HG03045 (cell line): ENCODE data around the gene TMEM11.

Source experiments
- ATAC-seq: cut with Tn5 transposase; IDR thresholded peaks from one replicate; pipeline ENCODE4 v1.9.1; 2021; ENCODE audit warnings: mild to moderate bottlenecking, moderate library complexity; ENCODE audit not compliant: unreplicated experiment

Gene TMEM11

GRCh38 chr17:21214015-21214776 is at the start of gene TMEM11:
Gene TMEM11, minus strand, starts transcription at chr17:21214161. Its CDS starts 9 bp downstream, at chr17:21214152.
- peak; percentile 84 for ATAC-seq

DNA sequence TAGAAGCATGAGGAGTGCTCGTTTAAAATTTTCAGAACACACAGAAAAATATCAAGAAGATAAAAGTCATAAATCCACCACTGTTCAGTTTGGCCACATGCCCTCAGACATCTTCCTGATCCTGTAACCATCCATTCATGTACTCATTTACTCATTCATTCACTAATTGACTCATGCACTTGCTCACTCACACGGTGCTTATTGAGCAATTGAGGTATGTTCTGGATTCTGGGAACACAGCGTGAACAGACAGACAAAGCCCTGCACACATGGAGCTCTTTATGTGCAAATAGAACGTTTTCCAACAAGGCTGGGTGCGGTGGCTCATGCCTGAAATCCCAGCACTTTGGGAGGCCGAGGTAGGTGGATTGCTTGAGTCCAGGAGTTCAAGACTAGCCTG is 49.4 kb upstream of the TMEM11 start:
- ATAC-seq: no peak

GRCh38 chr17:21262259-21262993 is 48.5 kb upstream of the TMEM11 start:
- ATAC-seq: no peak

DNA sequence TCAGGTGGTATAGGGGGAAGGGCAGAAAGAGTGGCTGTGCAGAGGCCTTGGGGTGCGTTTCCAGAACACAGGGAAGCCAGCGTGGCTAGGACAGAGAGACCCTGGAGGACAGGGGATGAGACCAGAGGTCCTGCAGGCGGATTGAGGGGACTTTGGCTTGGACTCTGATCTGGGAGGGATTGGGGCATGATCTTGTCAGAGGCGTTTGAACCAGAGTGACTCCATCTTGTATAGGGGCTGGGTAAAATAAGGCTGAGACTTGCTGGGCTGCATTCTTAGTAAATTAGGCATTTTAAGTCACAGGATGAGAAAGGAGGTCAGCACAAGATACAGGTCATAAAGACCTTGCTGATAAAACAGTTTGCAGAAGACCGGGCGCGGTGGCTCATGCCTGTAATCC is 44.6 kb upstream of the TMEM11 start:
- ATAC-seq: no peak

- peak; percentile 3 for ATAC-seq
These were observed 39.9 kb upstream of the TMEM11 start for GRCh38 chr17:21253646-21254441.

GRCh38 chr17:21252796-21253645 is 39.1 kb upstream of the TMEM11 start, which contains the start of gene NATD1:
Gene NATD1, minus strand, starts transcription at chr17:21253410. Its CDS starts 146 bp downstream, at chr17:21253264.
- peak; percentile 80 for ATAC-seq

DNA sequence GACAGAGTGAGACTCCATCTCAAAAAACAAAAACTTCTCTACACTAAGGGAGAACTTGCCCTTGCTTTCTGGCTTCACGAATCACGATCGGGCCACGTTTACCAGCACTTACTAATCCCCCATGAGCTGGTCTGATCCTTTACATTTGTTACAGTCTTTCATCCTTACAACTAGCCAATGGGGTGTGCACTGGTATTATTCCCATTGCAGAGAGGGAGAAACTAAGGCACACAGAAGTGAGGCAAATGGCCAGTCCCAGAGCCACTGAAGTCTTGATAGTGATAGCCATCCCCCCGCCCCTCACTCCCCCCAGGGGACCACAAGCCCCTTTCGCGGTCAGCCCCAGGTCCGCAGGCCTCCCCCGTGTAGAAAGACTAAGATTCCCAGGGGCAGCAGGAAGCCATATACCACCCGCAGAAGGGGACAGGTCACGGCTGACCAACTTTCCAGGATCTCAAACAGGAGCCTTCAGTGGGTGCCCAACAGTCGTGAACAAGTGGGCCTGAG is 38.4 kb upstream of the TMEM11 start:
- no peak for ATAC-seq

DNA sequence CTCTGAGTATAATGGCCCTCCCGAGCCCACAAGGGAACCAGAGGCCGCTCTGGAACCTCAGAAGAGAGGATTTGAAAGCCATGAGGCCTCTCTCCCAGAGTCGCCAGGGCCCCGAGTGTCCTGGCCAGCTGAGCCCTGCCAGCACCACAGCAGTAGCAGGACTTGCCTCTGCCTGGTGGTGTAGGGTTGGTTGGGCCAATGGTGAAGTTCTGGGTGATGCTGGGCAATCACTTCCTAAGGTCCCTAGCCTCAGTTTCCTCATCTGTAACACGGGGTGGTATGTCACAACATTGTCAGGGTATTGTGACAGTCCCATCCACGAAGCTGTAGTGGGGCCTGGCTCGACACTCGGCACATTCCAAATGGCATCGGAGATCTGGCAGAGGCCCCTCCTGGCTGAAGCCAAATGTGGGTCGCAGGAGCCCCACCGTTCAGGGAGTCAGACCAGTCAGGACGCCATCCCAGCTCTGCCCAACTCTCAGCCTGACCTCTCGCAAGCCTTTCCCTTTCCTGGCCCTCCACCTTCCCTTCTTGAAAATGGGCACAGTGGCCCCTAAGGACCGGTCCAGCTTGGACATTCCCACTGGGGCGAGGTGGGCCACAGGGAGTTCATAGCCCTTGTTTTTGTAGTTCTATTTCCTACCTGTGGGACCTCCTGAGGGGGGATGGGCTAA is 37.5 kb upstream of the TMEM11 start:
- ATAC-seq: no peak

GRCh38 chr17:21250854-21251253 is 36.9 kb upstream of the TMEM11 start:
- no peak for ATAC-seq

DNA sequence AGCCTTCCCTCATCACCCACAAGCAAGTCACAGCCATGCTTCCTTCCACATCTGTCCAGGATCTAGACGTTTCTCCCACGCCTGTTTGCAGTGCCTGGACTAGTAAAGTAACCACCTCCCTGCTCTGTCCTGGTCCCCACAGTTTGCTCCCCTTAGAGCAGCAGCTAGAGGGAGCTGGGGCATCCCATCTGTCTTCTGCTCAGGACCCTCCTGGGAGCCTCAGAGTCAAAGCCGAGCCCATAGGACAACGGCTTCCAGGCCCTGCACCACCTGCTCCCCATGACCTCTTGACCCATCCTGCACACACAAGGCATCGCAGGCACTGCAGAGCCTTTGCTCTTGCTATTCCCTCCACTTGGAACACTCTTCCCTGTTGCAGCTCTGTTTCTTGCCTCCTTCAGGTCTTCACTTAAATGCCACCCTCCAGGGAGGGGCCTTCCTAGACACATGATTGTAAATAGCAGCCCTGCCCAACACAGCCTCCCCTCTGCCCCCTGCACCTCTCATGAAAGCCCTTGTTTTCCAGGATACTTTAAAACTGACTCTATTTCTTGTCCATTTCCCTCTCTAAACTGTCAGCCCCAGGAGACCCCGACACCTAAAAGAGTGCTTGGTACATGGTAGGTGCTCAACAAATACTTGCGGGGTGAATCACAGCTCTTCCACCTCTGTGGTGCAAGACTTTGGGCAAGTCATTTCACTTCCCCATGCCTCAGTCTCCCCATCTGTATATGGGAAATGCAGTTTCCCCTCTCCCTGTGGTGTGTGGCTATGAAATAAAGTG is 36.2 kb upstream of the TMEM11 start:
- no peak for ATAC-seq

- ATAC-seq: no peak
These were observed 35.3 kb upstream of the TMEM11 start for GRCh38 chr17:21249086-21249795.

DNA sequence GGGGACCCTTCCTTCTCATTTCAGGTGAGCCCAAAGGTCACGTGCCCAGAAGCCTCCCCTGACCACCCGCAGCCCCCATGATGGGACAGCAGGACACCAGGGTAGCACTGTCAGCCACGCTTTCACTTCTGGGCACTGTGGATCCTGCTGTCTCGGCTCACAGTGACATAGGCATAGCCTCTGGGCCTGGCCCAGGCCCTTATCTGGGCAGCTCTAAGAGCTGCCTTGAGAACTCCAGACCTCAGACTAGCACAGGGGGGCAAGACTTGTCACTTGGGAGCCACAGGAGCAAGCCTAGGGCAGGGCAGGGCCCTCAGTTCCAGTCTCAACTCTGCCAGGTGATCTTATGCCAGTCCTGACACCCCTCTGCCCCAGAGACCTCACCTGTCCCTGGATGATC is 34.5 kb upstream of the TMEM11 start:
- no peak for ATAC-seq

- no peak for ATAC-seq
These were observed 33.7 kb upstream of the TMEM11 start for GRCh38 chr17:21247552-21248258.

DNA sequence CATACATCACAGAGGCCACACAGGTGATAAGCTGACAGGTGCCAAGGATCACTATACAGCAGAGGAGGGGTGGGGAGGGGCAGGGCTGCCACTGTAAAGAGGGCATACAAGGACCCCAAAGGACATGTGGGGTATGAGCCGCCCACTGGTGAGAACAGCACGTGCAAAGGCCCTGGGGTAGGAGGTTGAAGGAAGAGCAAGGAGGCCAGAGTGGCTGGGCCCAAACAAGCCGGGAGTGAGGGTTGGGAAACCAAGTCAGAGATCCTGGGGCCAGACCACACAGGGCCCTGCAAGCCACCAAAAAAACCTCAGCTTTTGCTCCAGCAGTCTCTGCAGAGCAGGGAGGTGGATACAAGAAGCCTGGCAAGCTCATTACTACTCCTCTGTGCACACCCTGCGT is 32.7 kb upstream of the TMEM11 start:
- no peak for ATAC-seq

DNA sequence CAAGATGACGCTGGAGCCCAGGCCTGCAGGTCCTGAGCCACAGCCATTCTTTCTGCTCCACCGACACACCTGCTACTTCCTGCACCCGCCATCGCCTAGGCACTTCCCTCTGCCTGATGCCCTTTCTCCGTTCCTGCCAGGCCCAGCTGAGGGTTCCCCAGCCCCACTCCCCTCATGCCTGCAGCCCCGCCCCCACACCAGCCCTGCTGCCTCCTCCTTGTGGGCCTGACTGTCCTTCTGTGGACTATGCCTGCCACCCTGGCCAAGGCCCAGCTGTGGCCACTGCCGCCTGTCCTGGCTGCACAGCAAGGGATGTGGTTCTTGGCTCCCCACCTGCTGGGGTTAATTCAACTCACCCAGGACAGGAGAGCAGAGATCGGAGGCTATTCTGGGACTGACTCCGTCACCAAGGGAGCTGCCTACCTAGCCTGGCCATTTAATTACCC is 31.7 kb upstream of the TMEM11 start:
- ATAC-seq: no peak

DNA sequence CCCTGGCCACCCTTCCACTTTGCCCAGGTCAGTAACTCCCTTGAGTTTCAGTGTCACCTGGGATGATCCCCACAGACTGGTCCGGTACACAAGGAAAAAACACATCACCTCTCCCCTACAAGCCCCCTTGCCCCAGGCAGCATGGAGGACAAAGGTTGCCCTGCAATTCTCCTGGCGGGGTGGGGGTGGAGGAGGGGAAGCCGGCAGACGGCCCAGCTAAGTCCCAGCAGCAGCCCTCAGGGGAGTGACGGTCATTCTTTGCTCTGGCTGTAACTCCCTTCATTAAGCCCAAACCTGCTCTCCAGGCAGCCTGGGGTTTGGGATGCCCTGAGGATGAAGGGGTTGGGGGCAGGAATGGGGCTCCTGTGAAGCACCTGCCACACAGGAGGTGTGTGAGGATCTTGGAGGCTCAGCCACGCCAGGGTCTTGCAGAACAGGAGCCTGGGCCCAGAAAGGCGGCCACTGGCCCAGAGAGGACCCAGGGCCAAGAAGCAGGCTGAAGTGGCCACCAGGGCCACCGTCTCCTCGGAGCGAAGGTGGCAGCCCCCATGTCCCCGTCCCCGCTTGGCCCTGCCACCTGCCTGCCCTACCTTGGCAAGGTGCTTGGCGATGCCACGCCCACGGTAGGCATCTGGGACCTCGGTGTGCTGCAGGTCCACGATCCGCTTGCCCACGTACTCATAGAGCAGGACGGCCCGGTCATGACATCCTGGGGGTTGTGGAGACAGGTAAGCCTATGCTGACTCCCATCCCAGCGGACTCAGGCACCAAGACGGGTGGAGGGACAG is 29.7 kb upstream of the TMEM11 start:
- no peak for ATAC-seq
